SU-DHL-6 (cell line): ENCODE data around the gene AP1S3.

Source experiments
- H2AFZ ChIP-seq: fragments of 200-600 bp; sonication (generic); 2 replicates; pipeline ENCODE4 v1.6.1; 2014; ENCODE audit warnings: low read depth, mild to moderate bottlenecking, moderate library complexity, mixed read lengths, antibody characterized with exemption, low read length; ENCODE audit not compliant: severe bottlenecking
- H3F3A ChIP-seq: fragments of 200-600 bp; shearing (Covaris generic); 2 replicates; pipeline ENCODE4 v1.6.0; 2016; ENCODE audit warnings: antibody characterized with exemption, mild to moderate bottlenecking; ENCODE audit not compliant: insufficient read depth
- H3K27ac ChIP-seq: fragments of 200-600 bp; sonication (generic); 2 replicates; pipeline ENCODE4 v1.5.1; 2016; ENCODE audit warnings: low read depth, mild to moderate bottlenecking, low read length, moderate library complexity, mixed read lengths
- H3K27me3 ChIP-seq: fragments of 200-600 bp; sonication (generic), shearing (Covaris generic); 2 replicates; pipeline ENCODE4 v1.6.0; 2014; ENCODE audit warnings: mild to moderate bottlenecking, low read length
- H3K36me3 ChIP-seq: fragments of 200-600 bp; sonication (generic); 2 replicates; pipeline ENCODE4 v1.6.1; 2014; ENCODE audit warnings: mild to moderate bottlenecking, low read length, mixed read lengths
- H3K4me2 ChIP-seq: fragments of 300-600, 200-600 bp; shearing (Covaris generic), sonication (generic); 2 replicates; pipeline ENCODE4 v1.6.0; 2014; ENCODE audit warnings: low read length, low read depth, mild to moderate bottlenecking; ENCODE audit not compliant: poor library complexity, severe bottlenecking
- H3K4me3 ChIP-seq: fragments of 200-600 bp; sonication (generic); 2 replicates; pipeline ENCODE4 v1.5.1; 2014; ENCODE audit warnings: antibody characterized with exemption, low read length, mild to moderate bottlenecking, mixed read lengths; ENCODE audit not compliant: insufficient read depth, poor library complexity, severe bottlenecking
- H3K79me2 ChIP-seq: fragments of 200-600 bp; sonication (generic); 2 replicates; pipeline ENCODE4 v1.6.1; 2014; ENCODE audit warnings: mild to moderate bottlenecking, low read length, moderate library complexity; ENCODE audit not compliant: insufficient read depth
- H3K9ac ChIP-seq: fragments of 200-600 bp; sonication (generic); 2 replicates; pipeline ENCODE4 v1.7.0; 2014; ENCODE audit warnings: mild to moderate bottlenecking, low read length
- H3K9me2 ChIP-seq: fragments of 200-600 bp; sonication (generic); replicated peaks from 2 replicates; pipeline ENCODE4 v1.6.1; 2014; ENCODE audit warnings: low read length; ENCODE audit not compliant: insufficient read depth
- H3K9me3 ChIP-seq: fragments of 200-600 bp; sonication (generic); 2 replicates; pipeline ENCODE4 v1.6.1; 2014; ENCODE audit warnings: low read length, mixed read lengths; ENCODE audit not compliant: insufficient read depth
- H4K20me1 ChIP-seq: fragments of 200-600 bp; sonication (generic); 2 replicates; pipeline ENCODE4 v1.6.1; 2014; ENCODE audit warnings: low read depth, mild to moderate bottlenecking, antibody characterized with exemption, low read length, moderate library complexity, mixed read lengths
- EZH2phosphoT487 ChIP-seq: fragments of 200-600 bp; sonication (generic), shearing (Covaris generic); conservative IDR thresholded peaks from 2 replicates; pipeline ENCODE4 v1.6.1; 2018; ENCODE audit warnings: mild to moderate bottlenecking, antibody characterized with exemption, low read length, moderate library complexity, mixed read lengths
- TF ChIP-seq, protein P1 (sequence below): fragments of 200-600 bp; sonication (generic); IDR thresholded peaks from one replicate; pipeline ENCODE4 v1.5.1; 2017; ENCODE audit warnings: antibody characterized with exemption, mild to moderate bottlenecking, low read length, moderate library complexity; ENCODE audit not compliant: insufficient read depth, poor library complexity, severe bottlenecking

The AP1S3 gene

DNA sequence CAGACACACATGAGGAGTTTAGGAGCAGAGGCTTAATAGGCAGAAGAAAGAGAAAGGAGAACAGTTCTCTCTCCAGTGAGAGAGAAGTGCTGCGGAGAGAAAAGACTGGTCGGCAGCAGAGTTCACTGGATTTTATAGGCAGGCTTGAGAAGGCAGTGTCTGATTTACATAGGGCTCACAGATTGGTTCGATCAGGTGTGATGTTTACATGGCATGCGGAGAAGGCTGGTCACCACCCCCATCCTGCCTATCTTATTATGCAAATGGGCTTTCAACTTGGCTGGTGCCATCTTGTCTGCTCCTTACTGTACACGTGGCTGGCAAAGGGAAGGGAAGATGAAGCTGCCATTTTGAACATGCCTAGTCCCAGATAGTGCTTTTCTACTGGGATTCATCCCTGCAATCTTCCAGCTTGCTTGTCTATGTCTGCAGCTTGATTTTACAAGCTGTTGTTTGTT is 113.4 kb downstream of the AP1S3 start:
- H3K9ac ChIP-seq, result no peak overlapping the region
- H3K9me3 ChIP-seq, result no peaks in the 10 kb centered on the region
- no peaks in the 10 kb centered on the region for H3K9me2 ChIP-seq
- H4K20me1 ChIP-seq, result no peaks in the 10 kb centered on the region
- no peaks in the 10 kb centered on the region for H3K27me3 ChIP-seq
- no peak overlapping the region for H2AFZ ChIP-seq
- TF ChIP-seq, protein P1, sequence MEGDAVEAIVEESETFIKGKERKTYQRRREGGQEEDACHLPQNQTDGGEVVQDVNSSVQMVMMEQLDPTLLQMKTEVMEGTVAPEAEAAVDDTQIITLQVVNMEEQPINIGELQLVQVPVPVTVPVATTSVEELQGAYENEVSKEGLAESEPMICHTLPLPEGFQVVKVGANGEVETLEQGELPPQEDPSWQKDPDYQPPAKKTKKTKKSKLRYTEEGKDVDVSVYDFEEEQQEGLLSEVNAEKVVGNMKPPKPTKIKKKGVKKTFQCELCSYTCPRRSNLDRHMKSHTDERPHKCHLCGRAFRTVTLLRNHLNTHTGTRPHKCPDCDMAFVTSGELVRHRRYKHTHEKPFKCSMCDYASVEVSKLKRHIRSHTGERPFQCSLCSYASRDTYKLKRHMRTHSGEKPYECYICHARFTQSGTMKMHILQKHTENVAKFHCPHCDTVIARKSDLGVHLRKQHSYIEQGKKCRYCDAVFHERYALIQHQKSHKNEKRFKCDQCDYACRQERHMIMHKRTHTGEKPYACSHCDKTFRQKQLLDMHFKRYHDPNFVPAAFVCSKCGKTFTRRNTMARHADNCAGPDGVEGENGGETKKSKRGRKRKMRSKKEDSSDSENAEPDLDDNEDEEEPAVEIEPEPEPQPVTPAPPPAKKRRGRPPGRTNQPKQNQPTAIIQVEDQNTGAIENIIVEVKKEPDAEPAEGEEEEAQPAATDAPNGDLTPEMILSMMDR, result no peak
- TF ChIP-seq EZH2phosphoT487, result no peak
- no peak overlapping the region for H3K4me3 ChIP-seq
- no peak overlapping the region for H3K27ac ChIP-seq
- H3F3A ChIP-seq, result no peaks in the 10 kb centered on the region
- no peaks in the 10 kb centered on the region for H3K36me3 ChIP-seq
- H3K79me2 ChIP-seq, result no peaks in the 10 kb centered on the region
- H3K4me2 ChIP-seq, result no peak overlapping the region

DNA sequence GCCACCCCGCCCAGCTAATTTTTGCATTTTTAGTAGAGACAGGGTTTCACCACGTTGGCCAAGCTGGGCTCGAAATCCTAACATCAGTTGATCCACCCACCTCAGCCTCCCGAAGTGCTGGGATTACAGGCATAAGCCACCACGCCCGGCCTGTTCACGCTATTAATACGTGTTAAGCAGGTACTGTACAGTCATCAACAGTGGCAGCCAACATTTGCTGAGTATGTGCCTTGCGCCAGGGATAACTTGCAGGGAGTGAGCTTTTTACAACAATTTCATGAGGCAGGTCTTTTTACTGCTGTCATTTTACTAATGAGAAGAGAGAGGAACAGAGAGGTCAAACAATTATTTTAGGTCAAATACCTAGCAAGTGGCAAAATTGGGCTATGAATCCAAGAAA is 115.2 kb downstream of the AP1S3 start:
- Histone ChIP-seq H3K9ac (no peak overlapping the region), H3K4me2 (no peak overlapping the region), H4K20me1 (no peaks in the 10 kb centered on the region), H3K36me3 (no peaks in the 10 kb centered on the region), H2AFZ (no peak overlapping the region), H3K4me3 (no peak overlapping the region), H3F3A (no peaks in the 10 kb centered on the region), H3K27me3 (no peaks in the 10 kb centered on the region), H3K79me2 (no peaks in the 10 kb centered on the region), H3K9me3 (no peaks in the 10 kb centered on the region), H3K27ac (no peak overlapping the region), H3K9me2 (no peaks in the 10 kb centered on the region)
- TF ChIP-seq, protein P1, result no peak
- no peak for TF ChIP-seq EZH2phosphoT487

DNA sequence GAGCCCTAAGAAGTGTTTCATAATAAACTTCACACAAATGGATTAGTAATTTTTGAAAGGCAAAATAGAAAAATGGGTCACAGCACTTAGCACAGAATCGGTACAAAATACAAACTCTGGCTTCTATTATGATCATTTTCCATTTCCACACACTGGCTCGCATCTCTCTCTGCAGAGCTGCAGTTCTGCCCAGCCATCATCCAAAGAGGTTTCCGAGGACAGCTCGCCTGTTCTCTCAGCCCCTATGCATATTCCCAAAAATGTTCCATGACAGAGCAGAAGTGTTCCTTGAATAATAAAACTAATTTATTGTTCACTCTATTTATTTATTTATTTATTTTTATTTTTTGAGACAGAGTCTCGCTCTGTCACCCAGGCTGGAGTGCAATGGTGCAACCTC is 115.6 kb downstream of the AP1S3 start:
- H2AFZ ChIP-seq, result no peak overlapping the region
- H3K9ac ChIP-seq, result no peak overlapping the region
- no peaks in the 10 kb centered on the region for H3K79me2 ChIP-seq
- no peaks in the 10 kb centered on the region for H3K36me3 ChIP-seq
- TF ChIP-seq EZH2phosphoT487, result no peak
- TF ChIP-seq, protein P1, result no peak
- H3F3A ChIP-seq, result no peaks in the 10 kb centered on the region
- H3K9me3 ChIP-seq, result no peaks in the 10 kb centered on the region
- H3K4me2 ChIP-seq, result no peak overlapping the region
- no peak overlapping the region for H3K27ac ChIP-seq
- H4K20me1 ChIP-seq, result no peaks in the 10 kb centered on the region
- H3K27me3 ChIP-seq, result no peaks in the 10 kb centered on the region
- no peak overlapping the region for H3K4me3 ChIP-seq
- H3K9me2 ChIP-seq, result no peaks in the 10 kb centered on the region

DNA sequence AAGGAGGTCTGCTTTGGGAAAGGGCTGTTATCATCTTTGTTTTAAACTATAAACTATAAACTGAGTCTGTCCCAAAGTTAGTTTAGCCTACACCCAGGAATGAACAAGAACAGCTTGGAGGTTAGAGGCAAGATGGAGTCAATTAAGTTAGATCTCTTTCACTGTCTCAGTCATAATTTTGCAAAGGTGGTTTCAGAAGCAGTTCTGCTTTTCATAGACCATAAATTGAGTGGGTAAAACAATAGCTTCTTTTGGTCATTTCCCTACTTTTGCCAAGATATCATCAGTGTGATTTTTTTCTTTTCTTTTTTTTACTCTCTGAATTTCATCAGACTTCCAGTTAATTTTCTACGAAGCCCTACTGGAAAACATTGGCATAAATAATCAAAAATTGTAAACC is 117.0 kb downstream of the AP1S3 start:
- no peak overlapping the region for H3K4me3 ChIP-seq
- H3K9ac ChIP-seq, result no peak overlapping the region
- no peaks in the 10 kb centered on the region for H3F3A ChIP-seq
- TF ChIP-seq, protein P1, result no peak
- TF ChIP-seq EZH2phosphoT487, result no peak
- H2AFZ ChIP-seq, result no peak overlapping the region
- no peaks in the 10 kb centered on the region for H3K9me3 ChIP-seq
- no peaks in the 10 kb centered on the region for H3K27me3 ChIP-seq
- H3K79me2 ChIP-seq, result no peaks in the 10 kb centered on the region
- no peak overlapping the region for H3K4me2 ChIP-seq
- H3K36me3 ChIP-seq, result no peaks in the 10 kb centered on the region
- H4K20me1 ChIP-seq, result no peaks in the 10 kb centered on the region
- no peaks in the 10 kb centered on the region for H3K9me2 ChIP-seq
- no peak overlapping the region for H3K27ac ChIP-seq
